Right renal pelvis (tissue), 4 donors: ENCODE measurements around the gene SHISA2. TPM values are rescaled to one million over a fixed set of nuclear protein-coding genes. Genes with fewer than 3 reads are reported as not detected.

Source experiments
- DNase-seq, 4 donors: peaks; one replicate each; pipeline ENCODE4 v3.0.0-alpha.2; 2013; ENCODE audit warnings: low read depth in 4 of 4, low spot score in 3 of 4, missing footprints in 1 of 4
- polyA plus RNA-seq, 4 donors: library from polyadenylated mRNA; unstranded; fragments of 120-200 nt; gene quantifications; one replicate each; pipeline ENCODE4 v1.2.1, GENCODE V29; 2013; ENCODE audit not compliant: insufficient read length in 4 of 4

Gene SHISA2
- polyA plus RNA-seq, 4 donors, result 59.0 to 68.7 (median 61.1) TPM

GRCh38 chr13:26019881-26020870 lies 31.6 kb downstream of the SHISA2 start:
- no peak for DNase-seq

GRCh38 chr13:26019251-26019650 lies 32.6 kb downstream of the SHISA2 start:
- DNase-seq, result no peak

GRCh38 chr13:26017932-26018665 lies 33.7 kb downstream of the SHISA2 start:
- no peak for DNase-seq

- no peak for DNase-seq
Observed at GRCh38 chr13:26017196-26017921, 34.5 kb downstream of the SHISA2 start.

- DNase-seq, result no peak
Observed at GRCh38 chr13:26016189-26016588, 35.6 kb downstream of the SHISA2 start.

GRCh38 chr13:26015271-26016125 lies 36.3 kb downstream of the SHISA2 start:
- no peak for DNase-seq

- DNase-seq, result no peak
Observed at GRCh38 chr13:26012995-26013394, 38.8 kb downstream of the SHISA2 start.

GRCh38 chr13:26011996-26012821 lies 39.6 kb downstream of the SHISA2 start:
- DNase-seq, result no peak

GRCh38 chr13:26011208-26011573 lies 40.6 kb downstream of the SHISA2 start:
- no peak for DNase-seq

- DNase-seq, result no peak
Observed at GRCh38 chr13:26010487-26011207, 41.2 kb downstream of the SHISA2 start.

- no peak for DNase-seq
Observed at GRCh38 chr13:26007261-26008125, 44.3 kb downstream of the SHISA2 start.

Other genes starting within 250 kb of the SHISA2 start
- gene RNF6, start 170.3 kb upstream of the SHISA2 start, polyA plus RNA-seq, result 10 to 100 TPM; 32.6 to 42.0 (median 40.8) TPM
- gene CDK8, start 202.1 kb upstream of the SHISA2 start, polyA plus RNA-seq, result 10 to 100 TPM; 19.5 to 26.3 (median 25.8) TPM